C1 segment of cervical spinal cord (tissue), 14 donors: Measurements from ENCODE around the gene STX8.
A peak's percentile ranks its signal among the peaks of the same experiment; 100 is the strongest.
"Not testable (repeated sequence)": the region's sequence is repeated elsewhere in the genome, so short reads cannot be mapped to it uniquely, and the experiment has no call there.

Source experiments
- DNase-seq, 14 donors: peaks; one replicate each; lab custom pipeline; 2025; lab: John Stamatoyannopoulos, UW

The STX8 gene

GRCh38 chr17:9509236-9509816 lies 66.3 kb downstream of the STX8 start:
- DNase-seq, result no peak

- no peak for DNase-seq
These were observed 76.6 kb downstream of the STX8 start for GRCh38 chr17:9499041-9499440.

- DNase-seq, result no peak
These were observed 77.1 kb downstream of the STX8 start for GRCh38 chr17:9498490-9498889.

DNA sequence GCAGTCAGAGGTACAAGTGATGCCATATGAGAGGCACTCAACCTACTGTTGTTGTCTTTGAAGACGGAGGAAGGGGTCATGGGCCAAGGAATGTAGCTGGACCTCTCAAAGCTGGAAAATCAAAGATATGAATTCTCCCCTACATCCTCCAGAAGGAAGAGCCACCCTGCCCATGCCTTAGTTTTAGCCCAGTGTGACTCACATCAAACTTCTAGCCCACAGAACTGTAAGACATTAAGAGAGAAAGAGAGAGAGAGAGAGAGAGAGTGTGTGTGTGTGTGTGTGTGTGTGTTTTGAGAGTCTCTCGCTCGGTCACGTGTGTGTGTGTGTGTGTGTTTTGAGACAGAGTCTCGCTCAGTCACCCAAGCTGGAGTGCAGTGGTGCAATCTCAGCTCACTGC lies 87.1 kb downstream of the STX8 start:
- DNase-seq, result no peak

DNA sequence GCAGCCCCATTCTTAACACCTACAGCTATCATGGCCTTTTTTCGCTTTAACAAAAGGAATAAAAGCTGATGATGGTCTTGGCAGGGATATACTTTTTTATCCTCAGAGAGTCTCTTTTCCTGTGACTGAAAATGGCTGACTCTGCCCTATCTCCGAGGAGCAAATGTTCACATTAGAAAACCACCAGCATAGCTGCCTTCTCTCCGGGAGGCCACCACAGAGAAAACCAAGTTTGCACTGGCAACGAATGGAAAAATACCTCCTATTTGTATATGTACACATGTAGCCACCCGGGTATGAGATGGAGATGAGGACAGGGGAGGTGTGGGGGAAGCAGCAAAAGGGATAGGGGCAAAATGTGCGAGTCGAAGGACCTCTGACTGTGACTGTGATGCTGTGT lies 88.2 kb downstream of the STX8 start:
- no peak for DNase-seq

DNA sequence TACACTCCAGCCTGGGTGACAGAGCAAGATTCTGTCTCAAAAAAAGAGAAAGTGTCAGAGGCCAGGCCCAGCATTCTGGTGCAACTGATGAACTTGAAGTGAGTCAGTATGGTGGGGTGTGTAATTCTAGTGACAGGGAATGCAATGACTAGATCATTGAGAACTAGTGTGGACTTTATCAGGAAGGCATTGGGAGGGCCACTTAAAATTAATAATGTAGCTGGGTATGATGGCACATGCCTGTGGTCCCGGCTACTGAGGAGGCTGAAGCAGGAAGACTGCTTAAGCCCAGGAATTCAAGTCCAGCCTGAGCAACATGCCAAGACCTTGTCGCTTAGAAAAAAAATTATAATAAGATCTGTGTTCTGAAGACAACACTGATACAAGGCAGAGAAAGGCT lies 90.8 kb downstream of the STX8 start:
- no peak for DNase-seq

DNA sequence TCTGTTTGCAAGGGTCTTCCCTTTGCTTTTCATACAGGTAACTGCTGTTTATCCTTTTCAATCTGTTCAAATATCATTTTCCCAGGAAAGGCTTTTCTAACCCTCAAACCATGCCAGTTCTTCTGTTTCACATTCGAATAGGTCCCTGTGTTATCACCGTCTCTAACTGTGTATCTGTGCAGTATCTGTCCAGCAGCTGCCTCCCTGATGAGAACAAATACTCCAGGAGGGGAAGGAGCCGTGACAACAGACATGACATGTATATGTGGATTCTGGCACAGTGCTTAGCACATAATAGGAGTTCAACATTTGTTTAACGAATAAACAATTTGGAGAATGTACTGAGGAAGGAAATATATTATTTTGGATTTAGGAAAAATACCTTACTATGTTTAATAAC lies 95.7 kb downstream of the STX8 start:
- no peak for DNase-seq

DNA sequence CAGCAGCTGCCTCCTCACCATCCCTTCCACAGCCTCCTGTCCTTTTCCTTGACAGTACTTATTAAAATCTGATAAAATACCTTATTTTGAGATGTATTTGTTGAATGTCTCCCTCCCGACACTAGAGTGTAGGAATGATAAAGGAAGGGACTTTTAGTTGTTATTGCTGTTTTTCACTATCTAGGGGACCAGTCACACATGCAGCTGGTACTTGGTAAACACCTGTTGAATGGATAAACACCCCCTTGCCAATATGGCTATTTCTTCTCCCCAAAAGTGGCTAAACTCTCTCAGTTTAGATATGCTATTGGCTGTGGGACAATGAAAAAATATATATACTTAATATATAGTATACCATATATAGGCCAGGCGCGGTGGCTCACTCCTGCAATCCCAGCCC lies 96.7 kb downstream of the STX8 start:
- DNase-seq, result no peak

GRCh38 chr17:9475101-9475658 lies 100.4 kb downstream of the STX8 start:
- peak in 12 of 14 donors; percentile 11 to 73 (median 56) for DNase-seq

GRCh38 chr17:9473711-9474110 lies 101.9 kb downstream of the STX8 start:
- no peak for DNase-seq

GRCh38 chr17:9472541-9472940 lies 103.1 kb downstream of the STX8 start:
- DNase-seq, result no peak

DNA sequence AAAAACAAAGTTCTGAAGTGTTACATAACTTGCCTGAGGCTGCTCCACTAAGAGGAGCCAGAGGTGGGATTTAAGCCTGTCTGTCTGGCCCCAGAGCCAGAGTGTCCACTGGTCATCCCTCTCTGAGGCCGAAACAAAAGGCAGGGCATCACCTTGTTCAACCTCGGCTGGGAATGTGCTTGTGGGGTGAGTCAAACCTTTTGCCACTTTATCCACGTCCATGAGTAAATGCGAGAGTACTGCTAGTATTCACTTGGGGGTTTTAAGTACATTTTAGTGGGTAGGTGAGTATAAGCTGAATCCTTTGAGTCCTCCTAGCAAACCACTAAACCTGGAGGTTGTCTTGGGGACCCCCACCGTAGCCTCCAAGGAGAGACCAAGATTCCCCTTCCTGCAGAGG lies 103.5 kb downstream of the STX8 start:
- DNase-seq, result no peak

DNA sequence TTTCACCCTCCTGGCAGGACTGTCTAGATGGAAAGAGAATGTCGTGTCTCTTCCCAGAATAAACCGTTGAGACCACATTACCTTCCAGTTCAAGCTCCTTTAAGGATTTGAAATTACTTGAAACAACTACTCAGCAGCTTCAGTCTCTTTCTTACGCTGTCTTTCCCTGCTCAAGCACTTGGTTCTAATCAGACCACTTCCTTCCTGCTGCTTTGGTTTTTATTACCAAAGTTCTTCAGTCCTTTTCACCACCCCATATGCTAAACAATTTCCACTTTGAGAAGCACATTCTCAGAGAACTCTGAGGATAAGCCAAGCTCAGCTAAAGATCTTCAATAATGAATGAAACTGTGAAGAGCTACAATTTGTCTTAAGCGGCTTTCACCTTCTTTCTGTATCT lies 105.4 kb downstream of the STX8 start:
- DNase-seq, result no peak

GRCh38 chr17:9468937-9469336 lies 106.7 kb downstream of the STX8 start:
- DNase-seq, result no peak

DNA sequence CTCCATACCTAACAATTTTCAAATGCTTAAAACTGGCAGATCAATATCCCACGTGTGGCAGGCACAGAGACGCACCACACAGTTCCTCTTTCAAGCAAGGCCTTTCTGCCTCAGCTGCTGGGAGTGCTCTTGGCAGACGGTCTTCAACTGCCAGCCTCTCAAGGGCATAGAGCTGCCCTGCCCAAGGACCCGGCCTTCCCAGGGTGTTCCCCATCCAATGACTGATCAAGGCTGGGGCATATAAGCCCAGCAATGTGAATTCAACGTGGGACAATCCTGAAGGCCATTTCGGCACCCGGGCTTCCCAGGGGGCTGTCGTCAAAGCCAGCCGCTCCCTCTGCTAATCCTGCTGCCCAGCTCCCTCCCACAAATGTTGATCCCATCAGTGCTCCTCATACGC lies 107.1 kb downstream of the STX8 start:
- DNase-seq, result no peak

DNA sequence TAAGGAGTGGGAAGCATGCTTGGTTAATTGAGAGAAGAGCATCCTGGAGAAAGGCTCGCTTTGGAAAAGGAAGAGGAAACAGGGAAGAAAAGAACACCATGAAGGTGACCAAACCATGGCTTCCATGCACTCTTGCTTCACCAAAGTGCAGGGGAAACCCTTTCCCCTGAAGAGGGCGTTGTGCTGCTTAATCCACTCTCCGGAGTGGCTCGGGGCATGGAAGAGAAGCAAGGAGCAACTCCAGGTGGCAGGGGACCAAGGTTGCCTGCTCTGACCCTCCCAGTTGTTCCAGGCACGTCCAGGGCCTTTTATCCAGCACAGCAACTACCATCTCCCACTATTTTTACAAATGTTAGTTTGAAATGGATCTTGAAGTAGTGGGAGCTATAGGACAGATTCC lies 108.1 kb downstream of the STX8 start:
- no peak for DNase-seq

GRCh38 chr17:9465210-9465921 lies 110.3 kb downstream of the STX8 start:
- no peak for DNase-seq

- DNase-seq, result no peak
These were observed 118.6 kb downstream of the STX8 start for GRCh38 chr17:9457005-9457404.

DNA sequence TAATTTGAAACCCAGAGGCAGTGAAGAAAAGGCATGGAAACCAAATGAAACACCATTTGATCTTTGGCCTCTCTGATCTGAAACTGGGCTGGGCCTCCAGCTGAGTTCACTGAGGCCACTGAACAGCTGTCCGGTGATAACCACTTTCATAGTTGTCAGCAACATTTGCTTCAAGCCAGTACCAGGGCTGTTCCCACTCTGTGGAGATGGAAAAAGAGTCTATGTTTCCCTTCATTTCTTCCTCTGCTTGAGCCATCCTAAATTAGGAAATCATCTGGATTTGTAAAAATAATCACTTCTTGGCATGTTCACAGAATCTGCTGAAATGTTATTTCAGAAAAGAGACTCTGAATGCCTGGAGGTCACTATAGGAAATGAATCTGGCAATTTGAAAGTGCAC lies 119.3 kb downstream of the STX8 start:
- no peak for DNase-seq

- DNase-seq, result no peak
These were observed 123.7 kb downstream of the STX8 start for GRCh38 chr17:9451934-9452333.

DNA sequence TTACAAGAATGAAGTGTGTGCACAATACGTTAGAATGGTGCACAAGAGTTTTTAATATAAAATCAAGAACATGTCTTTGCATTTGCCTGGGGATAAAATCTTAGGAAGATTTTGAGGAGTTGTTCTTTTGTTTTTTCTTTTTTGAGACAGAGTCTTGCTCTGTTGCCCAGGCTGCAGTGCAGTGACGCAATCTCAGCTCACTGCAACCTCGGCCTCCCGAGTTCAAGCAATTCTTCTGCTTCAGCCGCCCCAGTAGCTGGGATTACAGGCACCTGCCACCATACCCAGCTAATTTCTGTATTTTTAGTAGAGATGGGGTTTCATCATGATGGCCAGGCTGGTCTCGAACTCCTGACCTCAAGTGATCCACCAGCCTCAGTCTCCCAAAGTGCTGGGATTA lies 128.3 kb downstream of the STX8 start:
- not testable (repeated sequence) for DNase-seq

GRCh38 chr17:9446528-9446927 lies 129.1 kb downstream of the STX8 start:
- DNase-seq, result no peak

GRCh38 chr17:9445424-9445823 lies 130.2 kb downstream of the STX8 start:
- no peak for DNase-seq
